Fibroblast of lung (primary cell): Measurements from ENCODE around the gene GALNT1.

ENCODE experiments used
- CTCF ChIP-seq, 2 donors: IDR thresholded peaks in 1 of 2; conservative IDR thresholded peaks in 1 of 2; 1 replicate in 1 of 2; 2 replicates in 1 of 2; pipeline ENCODE4 v1.5.1; 2011 to 2012; ENCODE audit warnings: low read length in 2 of 2, control low read depth in 1 of 2, inconsistent platforms in 1 of 2, low read depth in 1 of 2, mild to moderate bottlenecking in 1 of 2
- EZH2 ChIP-seq: IDR thresholded peaks from 2 replicates; pipeline ENCODE4 v1.5.1; 2012; ENCODE audit warnings: low read length, control low read depth, mild to moderate bottlenecking; ENCODE audit errors: missing control alignments

- no peak for TF ChIP-seq CTCF (conservative IDR thresholded peaks at IDR 0.05 in 1 of 2, IDR thresholded peaks at IDR 0.05 in 1 of 2; ENCODE audit: low read depth in 1 of 2, low read length in 2 of 2)
- no peak for TF ChIP-seq EZH2
Measured at GRCh38 chr18:35694808-35695207, 113.3 kb downstream of the GALNT1 start.
